ENCODE data around the gene AMPH. TPM values are rescaled to one million over a fixed set of nuclear protein-coding genes. Genes with fewer than 3 reads are reported as not detected.
A peak's percentile ranks its signal among the peaks of the same experiment; 100 is the strongest.

The AMPH gene
- under 1 TPM in 1 of 2 experiments, not detected in 1; 0.23 TPM for total RNA-seq

DNA sequence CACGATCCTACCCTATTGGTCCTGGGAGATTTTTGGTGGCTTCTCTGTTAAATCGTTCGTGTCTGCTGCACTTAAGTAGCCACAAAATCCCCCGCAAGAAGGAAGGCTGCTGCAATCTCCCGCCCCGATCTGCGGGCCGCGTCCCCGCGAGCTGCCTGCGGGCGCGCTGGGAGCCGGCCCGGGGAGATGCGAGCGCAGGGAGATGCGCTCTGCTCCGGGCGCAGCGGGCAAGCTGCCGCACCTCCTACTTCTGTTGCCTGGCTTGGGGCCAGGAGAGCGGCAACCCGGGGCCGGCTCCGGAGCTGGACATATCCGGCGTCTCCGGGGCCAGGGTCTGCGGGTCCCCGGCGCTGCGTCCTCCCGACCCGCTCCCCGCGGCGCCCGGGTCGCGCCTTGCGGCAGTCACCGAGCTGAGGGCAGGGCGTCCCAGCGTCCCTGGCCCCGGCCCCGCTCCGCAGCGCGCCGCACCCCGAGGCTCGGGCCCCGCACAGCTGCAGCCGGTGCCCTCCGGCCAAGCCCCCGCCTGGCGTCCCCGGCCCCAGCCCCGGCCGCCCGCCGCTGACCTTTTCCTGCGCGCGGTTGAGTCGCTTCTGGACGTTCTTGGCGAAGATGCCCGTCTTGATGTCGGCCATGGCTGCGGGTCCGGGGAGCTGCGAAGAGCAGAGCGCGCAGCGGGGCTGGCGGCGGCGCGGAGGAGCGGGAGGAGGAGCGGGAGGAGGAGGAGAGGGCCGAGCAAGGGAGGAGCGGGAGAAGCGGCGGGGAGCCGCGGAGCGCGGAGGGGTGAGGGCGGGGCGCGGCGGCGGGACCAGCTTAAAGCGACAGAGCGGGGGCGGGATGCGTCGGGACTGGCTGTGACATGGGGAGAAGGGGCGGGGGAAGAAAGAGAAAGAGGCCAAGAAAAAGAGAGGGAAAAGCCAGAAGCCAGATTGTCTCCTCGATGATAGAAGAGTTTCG lies at the start of gene AMPH:
Gene AMPH, minus strand, starts transcription at position 654 of the 954 bp plus-strand sequence. Its CDS starts 22 bp downstream, at position 632.
- Mint-ChIP-seq H3K4me3 (peak within 1 kb of the TSS; percentile 59), H3K36me3 (ENCODE audit: low read depth) (no peaks in the 10 kb centered on the region), H3K9me3 (no peaks in the 10 kb centered on the region), H3K27me3 (peaks cover 56% of the 10 kb centered on the region), H3K27ac (no peak within 1 kb of the TSS), H3K4me1 (peaks cover 4% of the 10 kb centered on the region)
- ChIA-PET CTCF (no interaction called here), POLR2A (no interaction called here)
- DNase-seq, result no peak

DNA sequence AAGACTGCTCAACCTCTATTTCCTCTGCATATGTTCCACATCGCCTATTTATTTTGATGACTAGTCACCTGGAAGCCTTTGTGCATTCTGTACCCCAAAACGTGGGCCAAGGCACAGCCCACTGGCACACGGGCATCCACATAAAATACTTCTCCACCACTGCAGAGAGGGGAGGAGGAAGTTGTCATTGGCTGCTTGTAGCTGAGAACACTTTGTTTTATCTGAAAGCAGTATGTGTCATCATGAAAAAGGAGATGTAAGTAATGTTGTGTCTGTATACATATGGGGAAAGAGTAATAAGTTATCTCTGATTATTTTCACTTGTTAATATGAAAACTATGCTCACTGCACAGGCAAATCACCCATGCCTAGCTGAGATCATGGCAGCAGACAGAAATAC lies 48.2 kb upstream of the AMPH start:
- CTCF ChIA-PET, result interaction anchor here (0.5 to 1.4 kb wide), 2 partner anchors 21 to 105 kb away, joined by 4 read pairs; no protein-coding TSS in a partner anchor
- H3K4me1 Mint-ChIP-seq, result no peaks in the 10 kb centered on the region

DNA sequence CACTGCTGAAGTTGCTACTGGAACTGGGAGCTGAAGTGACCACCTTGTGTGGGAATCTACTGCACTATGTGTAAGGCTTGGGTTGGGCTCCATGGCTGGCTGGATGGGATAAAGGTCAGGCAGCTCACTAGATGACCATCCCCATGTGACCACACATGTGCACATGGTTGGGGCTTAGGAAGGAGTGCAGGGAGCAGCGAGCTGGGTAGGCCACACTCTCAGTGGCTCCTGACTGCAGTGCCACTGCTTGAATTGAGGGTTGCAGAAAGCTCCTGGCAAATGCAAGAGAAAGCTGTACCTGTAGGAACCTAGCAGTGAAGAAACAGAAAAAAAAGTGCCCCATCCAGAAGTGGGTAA lies 47.5 kb upstream of the AMPH start:
- Mint-ChIP-seq H3K9me3 (no peaks in the 10 kb centered on the region), H3K4me1 (no peaks in the 10 kb centered on the region), H3K4me3 (no peak overlapping the region), H3K36me3 (ENCODE audit: low read depth) (no peaks in the 10 kb centered on the region), H3K27ac (no peak overlapping the region), H3K27me3 (peaks cover 2% of the 10 kb centered on the region)
- ChIA-PET POLR2A (no interaction called here), CTCF (interaction anchor here (1.2 kb wide), 1 partner anchor 9 kb away, joined by 3 read pairs; no protein-coding TSS in a partner anchor)
- no peak for DNase-seq

More for the DNA sequence above, 48.2 kb upstream of the AMPH start:
- no peaks in the 10 kb centered on the region for H3K9me3 Mint-ChIP-seq
- POLR2A ChIA-PET, result interaction anchor here (0.7 kb wide), 1 partner anchor 34 kb away, joined by 3 read pairs; no protein-coding TSS in a partner anchor
- DNase-seq, result no peak
- no peaks in the 10 kb centered on the region for H3K36me3 Mint-ChIP-seq (ENCODE audit: low read depth)
- no peak overlapping the region for H3K27ac Mint-ChIP-seq
- H3K27me3 Mint-ChIP-seq, result peaks cover 2% of the 10 kb centered on the region
- H3K4me3 Mint-ChIP-seq, result no peak overlapping the region

DNA sequence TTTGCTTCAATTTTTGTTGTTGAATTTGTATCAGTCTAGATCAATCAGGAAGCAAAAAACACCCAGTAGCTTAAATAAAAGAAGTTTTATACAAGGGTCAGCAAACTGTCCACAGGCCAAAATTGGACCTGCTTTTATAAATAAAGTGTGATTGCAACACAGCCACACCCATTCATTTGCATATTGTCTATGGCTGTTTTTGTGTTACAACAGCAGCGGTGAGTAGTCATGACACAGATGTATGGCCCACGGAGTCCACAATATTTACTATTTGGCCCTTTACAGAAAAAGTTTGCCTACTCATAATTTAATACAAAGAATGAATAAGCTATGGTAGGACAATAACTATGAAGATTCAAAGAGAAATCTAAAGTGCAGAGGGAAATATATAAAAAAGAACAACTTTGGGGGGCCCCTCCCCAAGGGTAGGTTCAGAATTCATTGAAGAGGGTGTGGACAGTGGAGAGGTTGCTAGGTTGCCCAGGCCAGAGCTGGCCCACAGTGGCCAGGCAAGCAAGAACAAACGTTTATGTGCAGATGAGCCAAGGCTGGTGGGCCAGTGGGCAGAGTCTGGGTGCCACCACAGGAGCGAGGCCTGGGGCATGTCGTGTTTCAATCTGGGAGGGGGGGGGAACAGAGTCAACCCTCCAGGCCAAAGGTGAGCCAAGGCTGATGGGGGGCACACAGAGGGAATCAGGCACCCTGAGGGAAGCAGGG lies 47.0 kb upstream of the AMPH start:
- no peak for DNase-seq
- no peak overlapping the region for H3K4me3 Mint-ChIP-seq
- peaks cover 2% of the 10 kb centered on the region for H3K27me3 Mint-ChIP-seq
- H3K27ac Mint-ChIP-seq, result no peak overlapping the region
- H3K36me3 Mint-ChIP-seq (ENCODE audit: low read depth), result no peaks in the 10 kb centered on the region
- no peaks in the 10 kb centered on the region for H3K4me1 Mint-ChIP-seq
- no peaks in the 10 kb centered on the region for H3K9me3 Mint-ChIP-seq
- CTCF ChIA-PET, result interaction anchor here (1.2 kb wide), 1 partner anchor 9 kb away, joined by 3 read pairs; no protein-coding TSS in a partner anchor
- POLR2A ChIA-PET, result no interaction called here

DNA sequence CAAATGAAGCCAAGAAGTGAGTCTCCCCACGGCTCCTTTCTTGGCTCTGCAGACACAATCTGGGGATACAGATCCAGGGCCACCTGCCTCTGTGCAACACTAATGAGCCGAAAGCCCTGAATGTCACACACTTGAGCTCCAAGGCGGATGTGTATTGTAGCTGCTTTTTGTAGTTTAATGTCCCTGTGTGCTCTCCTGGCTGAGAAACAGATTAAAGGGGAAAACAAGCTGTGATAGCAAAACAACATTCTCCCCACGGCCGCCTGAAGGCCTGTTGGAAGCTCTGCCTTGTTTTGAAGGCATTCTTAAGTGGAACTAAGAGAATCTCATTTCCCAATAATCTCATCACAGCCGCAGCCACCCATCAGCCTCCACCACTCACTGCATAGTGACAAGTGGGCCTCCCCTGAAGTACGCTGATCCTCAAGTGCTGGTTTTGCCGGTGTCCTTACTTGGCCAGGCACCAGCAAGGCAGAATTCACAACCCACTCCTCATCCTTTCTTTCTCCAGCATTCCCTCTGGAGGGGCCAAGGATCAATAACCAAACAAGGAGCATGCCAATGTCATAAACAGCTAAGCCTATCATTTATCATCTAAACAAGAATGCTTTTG lies 44.4 kb upstream of the AMPH start:
- POLR2A ChIA-PET, result no interaction called here
- H3K9me3 Mint-ChIP-seq, result no peaks in the 10 kb centered on the region
- CTCF ChIA-PET, result no interaction called here
- DNase-seq, result no peak
- H3K27ac Mint-ChIP-seq, result no peak overlapping the region
- H3K36me3 Mint-ChIP-seq (ENCODE audit: low read depth), result no peaks in the 10 kb centered on the region
- H3K4me1 Mint-ChIP-seq, result no peaks in the 10 kb centered on the region
- H3K27me3 Mint-ChIP-seq, result peaks cover 2% of the 10 kb centered on the region
- no peak overlapping the region for H3K4me3 Mint-ChIP-seq

DNA sequence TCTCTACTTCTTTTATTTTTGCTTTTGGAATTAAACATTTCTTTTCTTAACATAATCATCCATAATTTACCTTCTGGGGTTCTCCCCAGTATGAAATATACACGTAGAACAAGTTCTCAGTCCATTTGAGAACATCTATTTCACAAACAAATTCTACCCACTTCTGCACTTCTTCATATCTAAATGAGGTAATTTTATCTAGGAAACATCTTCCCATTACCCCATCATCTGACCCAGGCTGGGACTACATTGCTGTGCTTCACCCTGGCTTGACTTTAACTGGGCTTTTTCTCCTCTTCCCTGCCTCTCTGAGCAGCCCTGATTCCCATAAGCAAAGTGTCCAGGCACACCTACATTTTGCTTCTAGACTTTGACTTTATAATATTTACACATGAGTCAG lies 43.3 kb upstream of the AMPH start:
- no peaks in the 10 kb centered on the region for H3K36me3 Mint-ChIP-seq (ENCODE audit: low read depth)

DNA sequence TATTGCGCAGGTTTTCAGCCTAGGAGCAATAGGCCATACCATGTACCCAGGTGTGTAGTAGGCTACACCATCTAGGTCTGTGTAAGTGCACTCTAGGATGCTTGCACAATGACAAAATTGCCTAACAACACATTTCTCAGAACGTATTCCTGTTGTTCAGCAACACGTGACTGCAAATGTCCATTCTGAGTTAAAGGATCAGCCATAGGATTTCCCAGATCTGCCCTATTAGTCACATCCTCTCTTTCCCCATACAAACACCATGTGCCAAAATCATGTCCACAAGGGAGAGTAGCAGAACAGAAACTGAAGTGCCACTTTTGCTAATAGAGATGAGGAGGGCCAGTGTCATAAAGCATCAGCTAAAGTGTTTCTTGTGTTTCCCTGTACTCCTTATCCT lies 42.6 kb upstream of the AMPH start:
- Mint-ChIP-seq H3K9me3 (no peaks in the 10 kb centered on the region), H3K4me1 (no peaks in the 10 kb centered on the region), H3K27me3 (peaks cover 2% of the 10 kb centered on the region), H3K36me3 (ENCODE audit: low read depth) (no peaks in the 10 kb centered on the region), H3K4me3 (no peak overlapping the region), H3K27ac (no peak overlapping the region)
- POLR2A ChIA-PET, result no interaction called here
- CTCF ChIA-PET, result interaction anchor here (1.0 kb wide), 1 partner anchor 14 kb away, joined by 3 read pairs; no protein-coding TSS in a partner anchor
- no peak for DNase-seq

More for the DNA sequence above, 43.3 kb upstream of the AMPH start:
- Mint-ChIP-seq H3K4me1 (no peaks in the 10 kb centered on the region), H3K4me3 (no peak overlapping the region), H3K27me3 (peaks cover 2% of the 10 kb centered on the region), H3K9me3 (no peaks in the 10 kb centered on the region), H3K27ac (no peak overlapping the region)
- ChIA-PET CTCF (no interaction called here), POLR2A (no interaction called here)
- no peak for DNase-seq

DNA sequence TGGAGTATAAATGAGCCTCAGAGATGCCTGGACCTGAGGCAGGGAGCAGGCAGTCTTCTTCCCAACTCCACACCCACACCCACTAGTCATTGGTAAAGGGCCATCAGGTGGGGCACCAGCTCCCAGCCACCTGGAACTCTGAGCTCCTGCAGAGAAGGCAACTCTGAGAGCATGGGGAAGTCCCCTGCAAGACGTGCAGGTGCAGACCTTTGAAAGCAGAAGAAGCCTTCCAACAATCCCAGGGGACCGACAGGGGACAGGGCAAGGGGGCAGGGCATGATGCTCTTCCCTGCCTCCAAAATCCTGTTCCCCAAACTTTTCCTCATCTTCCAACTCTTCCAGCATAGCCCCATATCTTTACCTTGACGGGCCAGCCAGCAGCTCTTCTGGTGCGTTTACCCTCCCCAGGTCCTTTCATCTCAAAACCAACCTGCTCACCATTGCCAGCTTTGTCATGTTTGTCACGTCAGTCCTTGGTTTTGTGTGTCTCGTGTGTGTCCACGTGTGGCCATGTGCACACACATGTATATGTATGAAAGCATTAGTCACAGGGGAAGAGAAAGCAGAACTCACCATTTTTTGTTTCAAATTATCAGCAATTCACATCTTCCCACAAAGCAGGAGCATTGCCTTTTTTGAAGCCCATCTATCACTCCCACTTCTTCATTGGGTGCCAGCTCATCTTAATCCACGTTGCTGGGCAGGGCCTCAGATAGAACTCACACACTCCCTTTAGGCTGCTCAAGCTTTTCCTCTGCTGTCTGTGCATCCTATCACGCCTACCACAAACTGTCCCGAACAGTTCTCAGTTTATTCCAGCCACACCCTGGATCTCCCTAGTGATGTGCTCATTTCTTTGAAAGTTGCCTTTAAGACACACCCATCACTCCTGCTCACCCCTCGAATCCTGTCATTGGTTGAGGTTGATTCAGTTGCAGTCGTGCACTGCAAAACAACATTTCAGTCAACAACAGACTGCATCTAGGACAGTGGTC lies 41.0 kb upstream of the AMPH start:
- ChIA-PET POLR2A (no interaction called here), CTCF (interaction anchor here (0.7 to 1.8 kb wide), 3 partner anchors 11 to 286 kb away, joined by 3 to 6 read pairs (median 4); no protein-coding TSS in a partner anchor)
- Mint-ChIP-seq H3K4me1 (no peaks in the 10 kb centered on the region), H3K36me3 (ENCODE audit: low read depth) (no peaks in the 10 kb centered on the region), H3K27ac (no peak overlapping the region), H3K9me3 (no peaks in the 10 kb centered on the region), H3K4me3 (no peak overlapping the region), H3K27me3 (peaks cover 2% of the 10 kb centered on the region)
- DNase-seq, result no peak

DNA sequence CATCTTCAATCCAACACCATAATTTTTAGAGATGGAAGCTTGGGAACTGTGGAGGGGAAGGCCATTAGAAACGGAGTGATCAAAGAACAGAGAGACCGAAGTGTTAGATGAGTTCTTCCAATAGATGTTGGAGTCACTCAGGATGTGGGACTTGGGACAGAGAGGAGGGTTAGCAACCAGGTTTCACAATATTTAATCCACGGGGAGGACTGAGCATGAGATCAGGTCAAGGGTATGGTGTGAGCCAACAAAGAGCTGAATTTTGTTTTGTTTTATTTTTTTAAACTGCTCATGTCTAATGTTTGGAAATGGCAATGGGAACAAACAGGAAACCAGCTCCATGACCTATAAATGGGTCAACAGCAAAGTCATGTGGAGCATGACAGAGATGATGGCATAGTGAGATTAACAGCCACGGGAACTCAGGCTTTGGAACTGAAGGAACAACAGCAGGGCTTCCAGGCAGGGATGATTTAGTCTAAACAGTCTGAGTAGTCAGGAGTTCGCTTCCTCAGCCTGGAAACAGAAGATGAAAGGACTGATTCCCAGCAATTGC lies 38.9 kb upstream of the AMPH start:
- no peak overlapping the region for H3K27ac Mint-ChIP-seq
- H3K9me3 Mint-ChIP-seq, result no peaks in the 10 kb centered on the region
- no peaks in the 10 kb centered on the region for H3K4me1 Mint-ChIP-seq
- ChIA-PET POLR2A (no interaction called here), CTCF (interaction anchor here (1.6 to 1.8 kb wide), 2 partner anchors 9 to 10 kb away, joined by 3 to 4 read pairs; no protein-coding TSS in a partner anchor)
- no peak overlapping the region for H3K4me3 Mint-ChIP-seq
- H3K27me3 Mint-ChIP-seq, result peaks cover 3% of the 10 kb centered on the region
- no peak for DNase-seq
- H3K36me3 Mint-ChIP-seq (ENCODE audit: low read depth), result no peaks in the 10 kb centered on the region

DNA sequence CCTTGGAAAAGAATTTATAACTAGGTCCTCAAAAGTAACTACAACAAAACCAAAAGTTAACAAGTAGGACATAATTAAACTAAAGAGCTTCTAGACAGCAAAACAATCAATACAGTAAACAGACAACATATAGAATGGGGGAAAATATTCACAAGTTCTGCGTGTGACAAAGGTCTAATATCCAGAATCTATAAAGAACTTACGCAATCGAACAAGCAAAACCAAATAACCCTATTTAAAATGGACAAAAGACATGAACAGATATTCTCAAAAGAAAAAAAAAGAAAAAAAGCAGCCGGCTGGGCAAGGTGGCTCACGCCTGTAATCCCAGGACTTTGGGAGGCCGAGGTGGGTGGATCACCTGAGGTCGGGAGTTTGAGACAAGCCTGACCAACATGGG lies 33.8 kb upstream of the AMPH start:
- Mint-ChIP-seq H3K4me1 (no peaks in the 10 kb centered on the region), H3K9me3 (no peaks in the 10 kb centered on the region), H3K27ac (no peak overlapping the region), H3K27me3 (peaks cover 16% of the 10 kb centered on the region), H3K36me3 (ENCODE audit: low read depth) (no peaks in the 10 kb centered on the region), H3K4me3 (no peak overlapping the region)
- DNase-seq, result no peak
- ChIA-PET POLR2A (no interaction called here), CTCF (no interaction called here)

DNA sequence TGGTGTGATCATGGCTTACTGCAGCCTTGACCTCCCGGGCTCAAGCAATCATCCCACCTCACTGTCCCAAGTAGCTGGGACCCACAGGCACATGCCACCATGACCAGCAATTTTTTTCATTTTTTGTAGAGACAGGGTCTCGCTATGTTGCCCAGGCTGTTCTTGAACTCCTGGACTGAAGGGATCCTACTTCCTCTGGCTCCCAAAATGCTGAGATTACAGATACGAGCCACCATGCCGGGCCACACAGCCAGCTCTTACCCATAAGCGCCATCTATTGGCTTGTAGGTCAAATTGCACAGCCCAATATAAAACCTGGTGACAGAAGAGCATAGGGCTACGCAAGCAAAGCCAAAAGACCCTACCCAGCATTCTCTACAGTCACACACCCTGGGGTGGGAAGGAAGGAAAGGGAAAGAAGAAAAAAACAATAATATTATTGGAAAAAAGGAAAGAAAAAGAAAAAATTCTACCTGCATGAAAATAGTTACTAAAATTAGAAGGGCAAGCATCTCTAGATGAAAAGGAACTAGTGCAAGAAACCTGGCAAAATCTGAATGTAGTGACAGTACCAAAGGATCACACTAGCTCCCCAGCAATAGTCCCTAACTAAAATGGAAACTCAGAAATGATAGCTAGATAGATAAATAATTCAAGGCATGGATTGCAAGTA lies 29.4 kb upstream of the AMPH start:
- H3K4me3 Mint-ChIP-seq, result no peak overlapping the region
- ChIA-PET CTCF (interaction anchor here (0.8 to 1.5 kb wide), 10 partner anchors 10 to 325 kb away, joined by 3 to 4 read pairs (median 4); no protein-coding TSS in a partner anchor), POLR2A (no interaction called here)

More for the DNA sequence above, 29.4 kb upstream of the AMPH start:
- no peaks in the 10 kb centered on the region for H3K36me3 Mint-ChIP-seq (ENCODE audit: low read depth)
- peak; percentile 29 for DNase-seq
- H3K27me3 Mint-ChIP-seq, result peaks cover 14% of the 10 kb centered on the region
- no peak overlapping the region for H3K27ac Mint-ChIP-seq
- no peaks in the 10 kb centered on the region for H3K9me3 Mint-ChIP-seq
- H3K4me1 Mint-ChIP-seq, result no peaks in the 10 kb centered on the region
